GM23338 (cell line): ENCODE results near the gene PIK3R3. TPM values are rescaled to one million over a fixed set of nuclear protein-coding genes. Genes with fewer than 3 reads are reported as not detected.

ENCODE experiments used
- ATAC-seq: fragments of 200-7000 bp; cut with Tn5 transposase; 3 replicates; pipeline ENCODE4 v1.9.1; 2020
- DNase-seq: peaks from one replicate; pipeline ENCODE4 v3.0.0-alpha.2; 2015; ENCODE audit warnings: low spot score
- H2AFZ ChIP-seq: fragments of 200-600 bp; sonication (generic); 2 replicates; pipeline ENCODE4 v1.8.0; 2016; ENCODE audit warnings: antibody characterized with exemption, mild to moderate bottlenecking, moderate library complexity
- H3F3A ChIP-seq: fragments of 200-600 bp; sonication (generic); replicated peaks from 2 replicates; pipeline ENCODE4 v1.8.0; 2017; ENCODE audit warnings: antibody characterized with exemption, mixed run types, low read depth
- H3K27ac ChIP-seq: fragments of 200-600 bp; sonication (generic); 2 replicates; pipeline ENCODE4 v1.6.1; 2016; ENCODE audit warnings: low read depth
- H3K27me3 ChIP-seq: fragments of 200-600 bp; sonication (generic); 2 replicates; pipeline ENCODE4 v1.8.0; 2016; ENCODE audit warnings: mild to moderate bottlenecking, mixed run types, moderate library complexity; ENCODE audit not compliant: insufficient read depth
- H3K36me3 ChIP-seq: fragments of 200-600 bp; sonication (generic); 2 replicates; pipeline ENCODE4 v1.8.0; 2016; ENCODE audit warnings: mild to moderate bottlenecking; ENCODE audit not compliant: insufficient read depth
- H3K4me1 ChIP-seq: fragments of 200-600 bp; sonication (generic); 2 replicates; pipeline ENCODE4 v1.8.0; 2016; ENCODE audit warnings: mild to moderate bottlenecking, moderate library complexity; ENCODE audit not compliant: insufficient read depth
- H3K4me2 ChIP-seq: fragments of 200-600 bp; sonication (generic); 2 replicates; pipeline ENCODE4 v1.7.1; 2017; ENCODE audit warnings: mixed run types
- H3K4me3 ChIP-seq: fragments of 200-600 bp; sonication (generic); 2 replicates; pipeline ENCODE4 v1.6.1; 2016; ENCODE audit warnings: mixed run types
- H3K79me2 ChIP-seq: fragments of 200-600 bp; sonication (generic); replicated peaks from 2 replicates; pipeline ENCODE4 v1.8.0; 2017; ENCODE audit warnings: mild to moderate bottlenecking; ENCODE audit not compliant: insufficient read depth
- H3K9me2 ChIP-seq: fragments of 200-600 bp; sonication (generic); 2 replicates; pipeline ENCODE4 v1.8.0; 2017; ENCODE audit not compliant: insufficient read depth
- H4K20me1 ChIP-seq: fragments of 200-600 bp; sonication (generic); replicated peaks from 2 replicates; pipeline ENCODE4 v1.8.0; 2017; ENCODE audit warnings: mild to moderate bottlenecking; ENCODE audit not compliant: insufficient read depth
- H3K27ac Mint-ChIP-seq: 2 replicates; pipeline ENCODE4 v1.8.0; 2020; ENCODE audit warnings: inconsistent platforms, mild to moderate bottlenecking, moderate library complexity, mixed read lengths
- H3K27me3 Mint-ChIP-seq: 3 replicates; pipeline ENCODE4 v1.8.0; 2022; ENCODE audit warnings: low read depth, mild to moderate bottlenecking, moderate library complexity, mixed read lengths, inconsistent platforms; ENCODE audit not compliant: insufficient read depth, poor library complexity
- H3K36me3 Mint-ChIP-seq: 3 replicates; pipeline ENCODE4 v1.8.0; 2021; ENCODE audit warnings: low read depth, mild to moderate bottlenecking, inconsistent platforms, moderate library complexity, mixed read lengths
- H3K4me1 Mint-ChIP-seq: 3 replicates; pipeline ENCODE4 v1.8.0; 2020; ENCODE audit warnings: mild to moderate bottlenecking, inconsistent platforms, mixed read lengths
- H3K4me3 Mint-ChIP-seq: 3 replicates; pipeline ENCODE4 v1.8.0; 2021; ENCODE audit warnings: moderate library complexity, mild to moderate bottlenecking, inconsistent platforms, mixed read lengths
- H3K9me3 Mint-ChIP-seq: 3 replicates; pipeline ENCODE4 v1.8.0; 2020; ENCODE audit warnings: moderate library complexity, mild to moderate bottlenecking, inconsistent platforms, mixed read lengths
- CREB1 ChIP-seq: fragments of 250-450 bp; sonication (Bioruptor Pico); IDR thresholded peaks from 2 replicates; pipeline ENCODE4 v1.5.0; 2020; ENCODE audit warnings: low read depth, mild to moderate bottlenecking, moderate library complexity
- CTCF ChIP-seq, 2 experiments: fragments of 200-600 bp in 1 of 2; sonication (generic) in 1 of 2; conservative IDR thresholded peaks; 2 replicates each; pipeline versions ENCODE4 v1.5.1 to v1.6.1; 2016 to 2017; ENCODE audit warnings: antibody characterized with exemption in 2 of 2, low read depth in 2 of 2, mild to moderate bottlenecking in 2 of 2, moderate library complexity in 1 of 2
- EZH2 ChIP-seq: fragments of 200-600 bp; sonication (generic); IDR thresholded peaks from one replicate; pipeline ENCODE4 v1.8.0; 2017; ENCODE audit warnings: antibody characterized with exemption, mild to moderate bottlenecking, low read depth; ENCODE audit not compliant: unreplicated experiment
- NANOG ChIP-seq: IDR thresholded peaks from 2 replicates; pipeline ENCODE4 v1.6.1; 2016; ENCODE audit warnings: antibody characterized with exemption, borderline replicate concordance
- ZNF331 ChIP-seq: fragments of 250-450 bp; sonication (Bioruptor Pico); IDR thresholded peaks from 2 replicates; pipeline ENCODE4 v1.5.0; 2020; ENCODE audit warnings: low read depth, mild to moderate bottlenecking, moderate library complexity
- polyA plus RNA-seq: library from polyadenylated mRNA; unstranded; fragments of >200 nt; fragmentation: Nextera tagmentation; extraction: Ambion mirVana; gene quantifications from 2 replicates; pipeline ENCODE4 v1.2.1, GENCODE V29; 2016
- total RNA-seq: library from RNA; depleted of rRNA; stranded (reverse); fragments of >200 nt; shearing (Covaris generic); gene quantifications from 2 replicates; pipeline ENCODE4 v1.2.3, GENCODE V29; 2014
- TF ChIP-seq, protein P1 (sequence below): fragments of 250-450 bp; sonication (Bioruptor Pico); IDR thresholded peaks from 2 replicates; pipeline ENCODE4 v1.5.0; 2020; ENCODE audit warnings: mild to moderate bottlenecking, moderate library complexity

PIK3R3 gene
- total and polyA plus RNA-seq, 2 experiments from 2014 or later, result 7.5 to 8.6 TPM

DNA sequence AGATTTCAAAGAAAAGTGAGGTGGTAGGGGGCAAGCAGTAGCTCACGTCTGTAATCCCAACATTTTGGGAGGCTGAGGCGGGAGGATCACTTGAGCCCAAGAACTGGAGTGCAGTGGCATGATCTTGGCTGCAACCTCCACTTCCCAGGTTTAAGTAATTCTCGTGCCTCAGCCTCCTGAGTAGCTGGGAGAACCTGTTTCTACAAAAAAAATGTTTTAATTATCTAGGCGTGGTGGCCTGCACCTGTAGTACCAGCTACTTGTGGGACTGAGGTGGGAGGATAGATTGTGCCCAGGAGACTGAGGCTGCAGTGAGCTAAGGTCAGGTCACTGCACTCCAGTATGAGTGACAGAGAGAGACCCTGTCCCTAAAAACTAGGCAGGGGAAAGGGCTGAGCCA is 39.9 kb upstream of the PIK3R3 start (continued):
- TF ChIP-seq, protein P1, sequence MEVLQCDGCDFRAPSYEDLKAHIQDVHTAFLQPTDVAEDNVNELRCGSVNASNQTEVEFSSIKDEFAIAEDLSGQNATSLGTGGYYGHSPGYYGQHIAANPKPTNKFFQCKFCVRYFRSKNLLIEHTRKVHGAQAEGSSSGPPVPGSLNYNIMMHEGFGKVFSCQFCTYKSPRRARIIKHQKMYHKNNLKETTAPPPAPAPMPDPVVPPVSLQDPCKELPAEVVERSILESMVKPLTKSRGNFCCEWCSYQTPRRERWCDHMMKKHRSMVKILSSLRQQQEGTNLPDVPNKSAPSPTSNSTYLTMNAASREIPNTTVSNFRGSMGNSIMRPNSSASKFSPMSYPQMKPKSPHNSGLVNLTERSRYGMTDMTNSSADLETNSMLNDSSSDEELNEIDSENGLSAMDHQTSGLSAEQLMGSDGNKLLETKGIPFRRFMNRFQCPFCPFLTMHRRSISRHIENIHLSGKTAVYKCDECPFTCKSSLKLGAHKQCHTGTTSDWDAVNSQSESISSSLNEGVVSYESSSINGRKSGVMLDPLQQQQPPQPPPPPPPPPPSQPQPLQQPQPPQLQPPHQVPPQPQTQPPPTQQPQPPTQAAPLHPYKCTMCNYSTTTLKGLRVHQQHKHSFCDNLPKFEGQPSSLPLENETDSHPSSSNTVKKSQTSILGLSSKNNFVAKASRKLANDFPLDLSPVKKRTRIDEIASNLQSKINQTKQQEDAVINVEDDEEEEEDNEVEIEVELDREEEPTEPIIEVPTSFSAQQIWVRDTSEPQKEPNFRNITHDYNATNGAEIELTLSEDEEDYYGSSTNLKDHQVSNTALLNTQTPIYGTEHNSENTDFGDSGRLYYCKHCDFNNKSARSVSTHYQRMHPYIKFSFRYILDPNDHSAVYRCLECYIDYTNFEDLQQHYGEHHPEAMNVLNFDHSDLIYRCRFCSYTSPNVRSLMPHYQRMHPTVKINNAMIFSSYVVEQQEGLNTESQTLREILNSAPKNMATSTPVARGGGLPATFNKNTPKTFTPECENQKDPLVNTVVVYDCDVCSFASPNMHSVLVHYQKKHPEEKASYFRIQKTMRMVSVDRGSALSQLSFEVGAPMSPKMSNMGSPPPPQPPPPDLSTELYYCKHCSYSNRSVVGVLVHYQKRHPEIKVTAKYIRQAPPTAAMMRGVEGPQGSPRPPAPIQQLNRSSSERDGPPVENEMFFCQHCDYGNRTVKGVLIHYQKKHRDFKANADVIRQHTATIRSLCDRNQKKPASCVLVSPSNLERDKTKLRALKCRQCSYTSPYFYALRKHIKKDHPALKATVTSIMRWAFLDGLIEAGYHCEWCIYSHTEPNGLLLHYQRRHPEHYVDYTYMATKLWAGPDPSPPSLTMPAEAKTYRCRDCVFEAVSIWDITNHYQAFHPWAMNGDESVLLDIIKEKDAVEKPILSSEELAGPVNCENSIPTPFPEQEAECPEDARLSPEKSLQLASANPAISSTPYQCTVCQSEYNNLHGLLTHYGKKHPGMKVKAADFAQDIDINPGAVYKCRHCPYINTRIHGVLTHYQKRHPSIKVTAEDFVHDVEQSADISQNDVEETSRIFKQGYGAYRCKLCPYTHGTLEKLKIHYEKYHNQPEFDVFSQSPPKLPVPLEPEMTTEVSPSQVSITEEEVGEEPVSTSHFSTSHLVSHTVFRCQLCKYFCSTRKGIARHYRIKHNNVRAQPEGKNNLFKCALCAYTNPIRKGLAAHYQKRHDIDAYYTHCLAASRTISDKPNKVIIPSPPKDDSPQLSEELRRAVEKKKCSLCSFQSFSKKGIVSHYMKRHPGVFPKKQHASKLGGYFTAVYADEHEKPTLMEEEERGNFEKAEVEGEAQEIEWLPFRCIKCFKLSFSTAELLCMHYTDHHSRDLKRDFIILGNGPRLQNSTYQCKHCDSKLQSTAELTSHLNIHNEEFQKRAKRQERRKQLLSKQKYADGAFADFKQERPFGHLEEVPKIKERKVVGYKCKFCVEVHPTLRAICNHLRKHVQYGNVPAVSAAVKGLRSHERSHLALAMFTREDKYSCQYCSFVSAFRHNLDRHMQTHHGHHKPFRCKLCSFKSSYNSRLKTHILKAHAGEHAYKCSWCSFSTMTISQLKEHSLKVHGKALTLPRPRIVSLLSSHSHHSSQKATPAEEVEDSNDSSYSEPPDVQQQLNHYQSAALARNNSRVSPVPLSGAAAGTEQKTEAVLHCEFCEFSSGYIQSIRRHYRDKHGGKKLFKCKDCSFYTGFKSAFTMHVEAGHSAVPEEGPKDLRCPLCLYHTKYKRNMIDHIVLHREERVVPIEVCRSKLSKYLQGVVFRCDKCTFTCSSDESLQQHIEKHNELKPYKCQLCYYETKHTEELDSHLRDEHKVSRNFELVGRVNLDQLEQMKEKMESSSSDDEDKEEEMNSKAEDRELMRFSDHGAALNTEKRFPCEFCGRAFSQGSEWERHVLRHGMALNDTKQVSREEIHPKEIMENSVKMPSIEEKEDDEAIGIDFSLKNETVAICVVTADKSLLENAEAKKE, result no peak
- no peak for TF ChIP-seq EZH2
- TF ChIP-seq CREB1 (CRISPR knock-in tag), result no peak
- no peak for TF ChIP-seq CTCF (conservative IDR thresholded peaks at IDR 0.05; ENCODE audit: low read depth in 2 of 2)
- TF ChIP-seq ZNF331 (CRISPR knock-in tag), result no peak

DNA sequence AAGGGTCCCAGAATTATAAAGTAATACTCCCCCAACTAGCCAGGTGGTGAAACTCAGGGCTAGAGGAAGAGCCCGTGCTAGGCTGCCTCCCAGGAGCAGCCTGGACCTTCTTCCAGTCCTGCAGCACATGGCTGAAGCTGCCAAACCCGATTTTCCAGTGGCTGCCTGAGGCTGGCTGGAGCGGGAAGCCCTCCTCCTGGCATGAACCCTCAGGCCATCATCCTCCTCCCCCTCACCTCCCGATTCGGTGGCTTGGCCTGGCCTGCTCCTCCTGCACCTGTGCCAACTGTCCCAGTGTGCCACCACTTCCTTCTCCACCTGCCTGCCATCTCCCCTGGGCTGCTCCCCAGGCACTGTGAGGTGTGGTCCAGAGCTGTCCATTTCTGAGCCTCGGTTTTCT is 39.4 kb upstream of the PIK3R3 start:
- H3K27ac Mint-ChIP-seq, result no peak overlapping the region
- Histone ChIP-seq H3K27me3 (peaks cover 6% of the 10 kb centered on the region), H4K20me1 (no peaks in the 10 kb centered on the region), H2AFZ (peak overlapping the region; percentile 94), H3K79me2 (no peaks in the 10 kb centered on the region), H3K9me2 (no peaks in the 10 kb centered on the region), H3K36me3 (no peaks in the 10 kb centered on the region), H3F3A (no peaks in the 10 kb centered on the region), H3K4me1 (peaks cover 22% of the 10 kb centered on the region; the same call in 1 of the 2 replicates), H3K4me3 (no peak overlapping the region), H3K27ac (no peak overlapping the region), H3K4me2 (no peak overlapping the region)
- H3K9me3 Mint-ChIP-seq, result no peaks in the 10 kb centered on the region
- ATAC-seq (peak; percentile 18), DNase-seq (peak; percentile 41)
- H3K4me3 Mint-ChIP-seq, result no peak overlapping the region
- TF ChIP-seq CREB1 (CRISPR knock-in tag) (no peak), NANOG (no peak)
- no peaks in the 10 kb centered on the region for H3K36me3 Mint-ChIP-seq
- peaks cover 20% of the 10 kb centered on the region for H3K27me3 Mint-ChIP-seq
- peaks cover 23% of the 10 kb centered on the region for H3K4me1 Mint-ChIP-seq
